Activated naive CD4-positive, alpha-beta T cell treated with anti-CD3 and anti-CD28 coated beads for 36 hours (primary cell): Measurements from ENCODE around the gene FOXC2. TPM values are rescaled to one million over a fixed set of nuclear protein-coding genes. Genes with fewer than 3 reads are reported as not detected.

ENCODE experiments used
- CTCF ChIA-PET: fragments of 350-600 bp; sonication (Branson Sonifier 250); formaldehyde crosslinking; loops from one replicate; lab custom pipeline; 2021; ENCODE audit warnings: antibody characterized with exemption; lab: Charles Lee
- DNase-seq: peaks from one replicate; pipeline ENCODE4 v3.0.0-alpha.2; 2020
- H3K27ac Mint-ChIP-seq: one replicate; pipeline ENCODE4 v1.8.0; 2021; ENCODE audit warnings: mild to moderate bottlenecking, mixed read lengths
- H3K27me3 Mint-ChIP-seq: one replicate; pipeline ENCODE4 v1.8.0; 2021; ENCODE audit warnings: low read depth, mixed read lengths
- H3K36me3 Mint-ChIP-seq: one replicate; pipeline ENCODE4 v1.8.0; 2021; ENCODE audit warnings: low read depth, mixed read lengths
- H3K4me1 Mint-ChIP-seq: one replicate; pipeline ENCODE4 v1.8.0; 2021; ENCODE audit warnings: low read depth, mixed read lengths
- H3K4me3 Mint-ChIP-seq: one replicate; pipeline ENCODE4 v1.8.0; 2021; ENCODE audit warnings: mild to moderate bottlenecking, moderate library complexity, mixed read lengths
- H3K9me3 Mint-ChIP-seq: one replicate; pipeline ENCODE4 v1.8.0; 2021; ENCODE audit warnings: mixed read lengths
- intact Hi-C: fragments of 100-400 bp; cut with micrococcal nuclease; formaldehyde crosslinking; loops from one replicate; pipeline ENCODE4 v1.15.1; 2023
- total RNA-seq, 2 experiments: library from RNA; stranded (reverse); gene quantifications; one replicate each; pipeline ENCODE4 v1.2.3, GENCODE V29; 2021

Gene FOXC2
- total RNA-seq, 2 experiments from 2014 or later: not detected

GRCh38 chr16:86565181-86565631 is 1.4 kb upstream of the FOXC2 start:
- no peak overlapping the region for H3K27ac Mint-ChIP-seq
- peaks cover 21% of the 10 kb centered on the region for H3K4me1 Mint-ChIP-seq
- no peak for DNase-seq
- CTCF ChIA-PET: interaction anchor here (0.7 to 3.2 kb wide), 11 partner anchors 11 to 1070 kb away, joined by 3 to 22 read pairs (median 3); no protein-coding TSS in a partner anchor
- H3K4me3 Mint-ChIP-seq: no peak overlapping the region
- no peaks in the 10 kb centered on the region for H3K9me3 Mint-ChIP-seq
- intact Hi-C loops: loop anchor here (5.0 to 10.0 kb wide), 3 partner anchors 58 to 170 kb away; no protein-coding TSS in a partner anchor
- H3K36me3 Mint-ChIP-seq: no peaks in the 10 kb centered on the region
- peaks cover 61% of the 10 kb centered on the region for H3K27me3 Mint-ChIP-seq

GRCh38 chr16:86565644-86566511 is 751 bp upstream of the FOXC2 start:
- H3K27ac Mint-ChIP-seq: no peak overlapping the region

GRCh38 chr16:86566966-86567700 is 504 bp downstream of the FOXC2 start:
- Mint-ChIP-seq H3K4me3 (no peak overlapping the region), H3K4me1 (peaks cover 21% of the 10 kb centered on the region), H3K36me3 (no peaks in the 10 kb centered on the region), H3K27me3 (peaks cover 68% of the 10 kb centered on the region), H3K27ac (no peak overlapping the region), H3K9me3 (no peaks in the 10 kb centered on the region)
- CTCF ChIA-PET: no interaction called here
- no peak for DNase-seq
- intact Hi-C loops: loop anchor here (5.0 to 10.0 kb wide), 3 partner anchors 60 to 168 kb away; no protein-coding TSS in a partner anchor

More at GRCh38 chr16:86565644-86566511, 751 bp upstream of the FOXC2 start:
- DNase-seq: no peak
- peaks cover 21% of the 10 kb centered on the region for H3K4me1 Mint-ChIP-seq
- H3K27me3 Mint-ChIP-seq: peaks cover 60% of the 10 kb centered on the region
- intact Hi-C loops: loop anchor here (5.0 to 10.0 kb wide), 3 partner anchors 59 to 169 kb away; no protein-coding TSS in a partner anchor
- H3K36me3 Mint-ChIP-seq: no peaks in the 10 kb centered on the region
- H3K9me3 Mint-ChIP-seq: no peaks in the 10 kb centered on the region
- H3K4me3 Mint-ChIP-seq: no peak overlapping the region
- CTCF ChIA-PET: no interaction called here

GRCh38 chr16:86567701-86568581 is 1.3 kb downstream of the FOXC2 start:
- H3K4me3 Mint-ChIP-seq: no peak overlapping the region
- peaks cover 71% of the 10 kb centered on the region for H3K27me3 Mint-ChIP-seq
- no peak for DNase-seq
- H3K36me3 Mint-ChIP-seq: no peaks in the 10 kb centered on the region
- no peak overlapping the region for H3K27ac Mint-ChIP-seq
- peaks cover 21% of the 10 kb centered on the region for H3K4me1 Mint-ChIP-seq
- intact Hi-C loops: loop anchor here (5.0 to 10.0 kb wide), 3 partner anchors 61 to 167 kb away; no protein-coding TSS in a partner anchor
- CTCF ChIA-PET: no interaction called here
- no peaks in the 10 kb centered on the region for H3K9me3 Mint-ChIP-seq

- Mint-ChIP-seq H3K36me3 (no peaks in the 10 kb centered on the region), H3K4me1 (peaks cover 14% of the 10 kb centered on the region), H3K27me3 (peaks cover 68% of the 10 kb centered on the region), H3K27ac (no peak overlapping the region), H3K4me3 (no peak overlapping the region), H3K9me3 (no peaks in the 10 kb centered on the region)
- intact Hi-C loops: loop anchor here (5.0 to 10.0 kb wide), 3 partner anchors 62 to 166 kb away; no protein-coding TSS in a partner anchor
- no peak for DNase-seq
- CTCF ChIA-PET: no interaction called here
Measured at GRCh38 chr16:86568677-86569623, 2.3 kb downstream of the FOXC2 start.

- no peak overlapping the region for H3K4me3 Mint-ChIP-seq
- no peak overlapping the region for H3K27ac Mint-ChIP-seq
- CTCF ChIA-PET: no interaction called here
- no peaks in the 10 kb centered on the region for H3K36me3 Mint-ChIP-seq
- intact Hi-C loops: loop anchor here (5.0 to 10.0 kb wide), 3 partner anchors 63 to 165 kb away; no protein-coding TSS in a partner anchor
- no peaks in the 10 kb centered on the region for H3K9me3 Mint-ChIP-seq
- H3K4me1 Mint-ChIP-seq: peaks cover 9% of the 10 kb centered on the region
- peaks cover 68% of the 10 kb centered on the region for H3K27me3 Mint-ChIP-seq
- no peak for DNase-seq
Measured at GRCh38 chr16:86569701-86570447, 3.2 kb downstream of the FOXC2 start.

- Mint-ChIP-seq H3K4me1 (peaks cover 5% of the 10 kb centered on the region), H3K9me3 (no peaks in the 10 kb centered on the region), H3K27ac (no peak overlapping the region), H3K4me3 (no peak overlapping the region), H3K27me3 (peaks cover 69% of the 10 kb centered on the region), H3K36me3 (no peaks in the 10 kb centered on the region)
- no peak for DNase-seq
- CTCF ChIA-PET: interaction anchor here (1.0 kb wide), 1 partner anchor 492 kb away, joined by 3 read pairs; no protein-coding TSS in a partner anchor
- intact Hi-C loops: no loop called here
Measured at GRCh38 chr16:86570558-86571529, 4.2 kb downstream of the FOXC2 start.

- DNase-seq: no peak
- Mint-ChIP-seq H3K27me3 (peaks cover 71% of the 10 kb centered on the region), H3K9me3 (no peaks in the 10 kb centered on the region), H3K4me3 (no peak overlapping the region), H3K36me3 (no peaks in the 10 kb centered on the region), H3K27ac (no peak overlapping the region), H3K4me1 (peaks cover 9% of the 10 kb centered on the region)
- CTCF ChIA-PET: interaction anchor here (1.0 kb wide), 1 partner anchor 491 kb away, joined by 3 read pairs; no protein-coding TSS in a partner anchor
- intact Hi-C loops: no loop called here
Measured at GRCh38 chr16:86571530-86571915, 4.9 kb downstream of the FOXC2 start.

GRCh38 chr16:86572041-86572521 is 5.5 kb downstream of the FOXC2 start:
- intact Hi-C loops: no loop called here
- CTCF ChIA-PET: interaction anchor here (0.7 to 1.0 kb wide), 2 partner anchors 180 to 491 kb away, joined by 3 read pairs; no protein-coding TSS in a partner anchor

More at GRCh38 chr16:86572041-86572521, 5.5 kb downstream of the FOXC2 start:
- DNase-seq: no peak
- Mint-ChIP-seq H3K36me3 (no peaks in the 10 kb centered on the region), H3K27me3 (peaks cover 74% of the 10 kb centered on the region), H3K4me1 (peaks cover 12% of the 10 kb centered on the region), H3K4me3 (no peak overlapping the region), H3K9me3 (no peaks in the 10 kb centered on the region), H3K27ac (no peak overlapping the region)
